Measurements from ENCODE around the gene CTRL. TPM values are rescaled to one million over a fixed set of nuclear protein-coding genes. Genes with fewer than 3 reads are reported as not detected.

Gene CTRL
- total and polyA plus RNA-seq, 4 donors: 0.09 to 5.0 (median 0.30) TPM

DNA sequence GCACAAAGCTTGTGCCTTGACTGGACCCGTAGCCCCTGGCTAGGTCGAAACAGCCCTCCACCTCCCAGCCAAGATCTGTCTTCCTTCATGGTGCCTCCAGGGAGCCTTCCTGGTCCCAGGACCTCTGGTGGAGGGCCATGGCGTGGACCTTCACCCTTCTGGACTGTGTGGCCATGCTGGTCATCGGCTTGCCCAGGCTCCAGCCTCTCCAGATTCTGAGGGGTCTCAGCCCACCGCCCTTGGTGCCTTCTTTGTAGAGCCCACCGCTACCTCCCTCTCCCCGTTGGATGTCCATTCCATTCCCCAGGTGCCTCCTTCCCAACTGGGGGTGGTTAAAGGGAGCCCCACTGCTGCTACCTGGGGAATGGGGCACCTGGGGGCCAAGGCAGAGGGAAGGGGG lies 3.5 kb downstream of the CTRL start (continued):
- TF ChIP-seq, protein P1, sequence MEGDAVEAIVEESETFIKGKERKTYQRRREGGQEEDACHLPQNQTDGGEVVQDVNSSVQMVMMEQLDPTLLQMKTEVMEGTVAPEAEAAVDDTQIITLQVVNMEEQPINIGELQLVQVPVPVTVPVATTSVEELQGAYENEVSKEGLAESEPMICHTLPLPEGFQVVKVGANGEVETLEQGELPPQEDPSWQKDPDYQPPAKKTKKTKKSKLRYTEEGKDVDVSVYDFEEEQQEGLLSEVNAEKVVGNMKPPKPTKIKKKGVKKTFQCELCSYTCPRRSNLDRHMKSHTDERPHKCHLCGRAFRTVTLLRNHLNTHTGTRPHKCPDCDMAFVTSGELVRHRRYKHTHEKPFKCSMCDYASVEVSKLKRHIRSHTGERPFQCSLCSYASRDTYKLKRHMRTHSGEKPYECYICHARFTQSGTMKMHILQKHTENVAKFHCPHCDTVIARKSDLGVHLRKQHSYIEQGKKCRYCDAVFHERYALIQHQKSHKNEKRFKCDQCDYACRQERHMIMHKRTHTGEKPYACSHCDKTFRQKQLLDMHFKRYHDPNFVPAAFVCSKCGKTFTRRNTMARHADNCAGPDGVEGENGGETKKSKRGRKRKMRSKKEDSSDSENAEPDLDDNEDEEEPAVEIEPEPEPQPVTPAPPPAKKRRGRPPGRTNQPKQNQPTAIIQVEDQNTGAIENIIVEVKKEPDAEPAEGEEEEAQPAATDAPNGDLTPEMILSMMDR (IDR thresholded peaks at IDR 0.05; ENCODE audit: low read depth, low read length, missing input control): no peak

DNA sequence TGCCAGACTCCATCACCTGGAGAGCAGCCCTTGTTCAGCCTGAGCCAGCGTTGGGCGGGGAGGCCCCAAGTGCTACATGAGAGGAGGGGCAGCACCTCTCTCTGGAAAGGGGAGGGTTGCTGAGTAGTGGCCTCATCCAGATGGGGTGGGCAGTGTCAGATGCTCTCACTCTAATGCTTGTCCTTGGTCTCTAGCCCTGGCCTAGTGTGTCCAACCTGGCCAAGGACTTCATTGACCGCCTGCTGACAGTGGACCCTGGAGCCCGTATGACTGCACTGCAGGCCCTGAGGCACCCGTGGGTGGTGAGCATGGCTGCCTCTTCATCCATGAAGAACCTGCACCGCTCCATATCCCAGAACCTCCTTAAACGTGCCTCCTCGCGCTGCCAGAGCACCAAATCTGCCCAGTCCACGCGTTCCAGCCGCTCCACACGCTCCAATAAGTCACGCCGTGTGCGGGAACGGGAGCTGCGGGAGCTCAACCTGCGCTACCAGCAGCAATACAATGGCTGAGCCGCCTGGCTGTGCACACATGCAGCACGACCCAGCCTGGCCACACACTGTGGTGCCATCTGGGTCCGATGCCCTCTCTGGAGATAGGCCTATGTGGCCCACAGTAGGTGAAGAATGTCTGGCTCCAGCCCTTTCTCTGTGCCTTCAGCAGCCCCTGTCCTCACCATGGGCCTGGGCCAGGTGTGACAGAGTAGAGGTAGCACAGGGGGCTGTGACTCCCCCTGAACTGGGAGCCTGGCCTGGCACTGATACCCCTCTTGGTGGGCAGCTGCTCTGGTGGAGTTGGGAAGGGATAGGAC lies 4.3 kb downstream of the CTRL start:
- H3K4me3 ChIP-seq (ENCODE audit: low read depth in 1 of 3, low read length in 3 of 3): no peak overlapping the region
- H3K9me3 ChIP-seq (ENCODE audit: control insufficient read depth in 4 of 4, low read length in 3 of 4): no peaks in the 10 kb centered on the region
- H3K4me1 ChIP-seq (ENCODE audit: control insufficient read depth in 4 of 4, insufficient read depth in 4 of 4, low read length in 3 of 4): peaks cover 0 to 3% (median 0%) of the 10 kb centered on the region in 4 donors
- peaks cover 3 to 33% (median 10%) of the 10 kb centered on the region in 4 donors for H3K36me3 ChIP-seq (ENCODE audit: control insufficient read depth in 4 of 4, insufficient read depth in 3 of 4, low read depth in 1 of 4, low read length in 3 of 4)
- H3K27me3 ChIP-seq (ENCODE audit: control insufficient read depth in 4 of 4, insufficient read depth in 4 of 4, low read length in 3 of 4): no peaks in the 10 kb centered on the region
- H3K9ac ChIP-seq (ENCODE audit: low read depth in 1 of 2, low read length in 2 of 2): no peak overlapping the region
- no peak for DNase-seq (ENCODE audit: low spot score)
- TF ChIP-seq, protein P2, sequence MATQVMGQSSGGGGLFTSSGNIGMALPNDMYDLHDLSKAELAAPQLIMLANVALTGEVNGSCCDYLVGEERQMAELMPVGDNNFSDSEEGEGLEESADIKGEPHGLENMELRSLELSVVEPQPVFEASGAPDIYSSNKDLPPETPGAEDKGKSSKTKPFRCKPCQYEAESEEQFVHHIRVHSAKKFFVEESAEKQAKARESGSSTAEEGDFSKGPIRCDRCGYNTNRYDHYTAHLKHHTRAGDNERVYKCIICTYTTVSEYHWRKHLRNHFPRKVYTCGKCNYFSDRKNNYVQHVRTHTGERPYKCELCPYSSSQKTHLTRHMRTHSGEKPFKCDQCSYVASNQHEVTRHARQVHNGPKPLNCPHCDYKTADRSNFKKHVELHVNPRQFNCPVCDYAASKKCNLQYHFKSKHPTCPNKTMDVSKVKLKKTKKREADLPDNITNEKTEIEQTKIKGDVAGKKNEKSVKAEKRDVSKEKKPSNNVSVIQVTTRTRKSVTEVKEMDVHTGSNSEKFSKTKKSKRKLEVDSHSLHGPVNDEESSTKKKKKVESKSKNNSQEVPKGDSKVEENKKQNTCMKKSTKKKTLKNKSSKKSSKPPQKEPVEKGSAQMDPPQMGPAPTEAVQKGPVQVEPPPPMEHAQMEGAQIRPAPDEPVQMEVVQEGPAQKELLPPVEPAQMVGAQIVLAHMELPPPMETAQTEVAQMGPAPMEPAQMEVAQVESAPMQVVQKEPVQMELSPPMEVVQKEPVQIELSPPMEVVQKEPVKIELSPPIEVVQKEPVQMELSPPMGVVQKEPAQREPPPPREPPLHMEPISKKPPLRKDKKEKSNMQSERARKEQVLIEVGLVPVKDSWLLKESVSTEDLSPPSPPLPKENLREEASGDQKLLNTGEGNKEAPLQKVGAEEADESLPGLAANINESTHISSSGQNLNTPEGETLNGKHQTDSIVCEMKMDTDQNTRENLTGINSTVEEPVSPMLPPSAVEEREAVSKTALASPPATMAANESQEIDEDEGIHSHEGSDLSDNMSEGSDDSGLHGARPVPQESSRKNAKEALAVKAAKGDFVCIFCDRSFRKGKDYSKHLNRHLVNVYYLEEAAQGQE (IDR thresholded peaks at IDR 0.05): no peak
- TF ChIP-seq FOXA2 (IDR thresholded peaks at IDR 0.05): no peak
- no peak for TF ChIP-seq JUND (IDR thresholded peaks at IDR 0.05)
- no peak for TF ChIP-seq GABPA (IDR thresholded peaks at IDR 0.05 in 1 of 2, conservative IDR thresholded peaks at IDR 0.05 in 1 of 2)
- no peak for TF ChIP-seq EGR1 (IDR thresholded peaks at IDR 0.05; ENCODE audit: low read depth in 2 of 2)
- TF ChIP-seq, protein P3, sequence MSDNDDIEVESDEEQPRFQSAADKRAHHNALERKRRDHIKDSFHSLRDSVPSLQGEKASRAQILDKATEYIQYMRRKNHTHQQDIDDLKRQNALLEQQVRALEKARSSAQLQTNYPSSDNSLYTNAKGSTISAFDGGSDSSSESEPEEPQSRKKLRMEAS (IDR thresholded peaks at IDR 0.05): no peak
- TF ChIP-seq, protein P4, sequence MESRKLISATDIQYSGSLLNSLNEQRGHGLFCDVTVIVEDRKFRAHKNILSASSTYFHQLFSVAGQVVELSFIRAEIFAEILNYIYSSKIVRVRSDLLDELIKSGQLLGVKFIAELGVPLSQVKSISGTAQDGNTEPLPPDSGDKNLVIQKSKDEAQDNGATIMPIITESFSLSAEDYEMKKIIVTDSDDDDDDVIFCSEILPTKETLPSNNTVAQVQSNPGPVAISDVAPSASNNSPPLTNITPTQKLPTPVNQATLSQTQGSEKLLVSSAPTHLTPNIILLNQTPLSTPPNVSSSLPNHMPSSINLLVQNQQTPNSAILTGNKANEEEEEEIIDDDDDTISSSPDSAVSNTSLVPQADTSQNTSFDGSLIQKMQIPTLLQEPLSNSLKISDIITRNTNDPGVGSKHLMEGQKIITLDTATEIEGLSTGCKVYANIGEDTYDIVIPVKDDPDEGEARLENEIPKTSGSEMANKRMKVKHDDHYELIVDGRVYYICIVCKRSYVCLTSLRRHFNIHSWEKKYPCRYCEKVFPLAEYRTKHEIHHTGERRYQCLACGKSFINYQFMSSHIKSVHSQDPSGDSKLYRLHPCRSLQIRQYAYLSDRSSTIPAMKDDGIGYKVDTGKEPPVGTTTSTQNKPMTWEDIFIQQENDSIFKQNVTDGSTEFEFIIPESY (IDR thresholded peaks at IDR 0.05): no peak
- no peak for TF ChIP-seq SP1 (IDR thresholded peaks at IDR 0.05)
- 90% methylated on average over 22 of the region's 22 CpGs for WGBS
- H3K27ac ChIP-seq (ENCODE audit: low read depth in 1 of 2, low read length in 2 of 2): no peak overlapping the region

DNA sequence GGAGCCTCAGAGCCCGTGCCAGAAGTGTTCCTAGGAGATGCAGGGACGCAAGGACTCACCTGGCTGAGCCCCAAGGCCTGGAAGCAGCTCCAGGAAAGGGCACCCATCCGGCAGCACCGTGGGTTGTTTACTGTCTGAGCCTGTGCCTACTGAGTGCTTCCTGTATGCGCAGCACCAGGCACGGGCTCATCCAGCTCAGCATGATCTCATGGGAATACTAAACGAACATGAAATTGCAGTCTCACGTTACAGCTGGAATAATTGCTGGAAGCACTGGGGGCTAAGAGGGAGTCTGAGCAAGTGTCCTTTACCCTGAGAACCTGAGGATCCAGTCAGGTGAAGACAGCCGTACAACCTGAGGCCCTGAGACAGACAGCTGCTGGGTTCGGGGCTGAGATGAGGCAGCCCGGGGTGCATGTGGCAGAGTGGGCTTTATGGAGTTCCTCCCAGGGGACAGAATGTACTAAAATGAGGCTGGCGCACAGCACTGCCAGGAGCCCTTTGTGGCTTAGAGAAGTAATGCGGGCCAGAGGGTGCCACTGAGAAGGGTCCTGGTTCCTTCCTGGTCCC lies 5.4 kb downstream of the CTRL start:
- H3K27me3 ChIP-seq (ENCODE audit: control insufficient read depth in 4 of 4, insufficient read depth in 4 of 4, low read length in 3 of 4): no peaks in the 10 kb centered on the region
- H3K4me1 ChIP-seq (ENCODE audit: control insufficient read depth in 4 of 4, insufficient read depth in 4 of 4, low read length in 3 of 4): peaks cover 0 to 3% (median 0%) of the 10 kb centered on the region in 4 donors
- no peak overlapping the region for H3K4me3 ChIP-seq (ENCODE audit: low read depth in 1 of 3, low read length in 3 of 3)
- peaks cover 3 to 31% (median 7%) of the 10 kb centered on the region in 4 donors for H3K36me3 ChIP-seq (ENCODE audit: control insufficient read depth in 4 of 4, insufficient read depth in 3 of 4, low read depth in 1 of 4, low read length in 3 of 4)
- no peak overlapping the region for H3K27ac ChIP-seq (ENCODE audit: low read depth in 1 of 2, low read length in 2 of 2)
- 66% methylated on average over 13 of the region's 13 CpGs for WGBS
- H3K9ac ChIP-seq (ENCODE audit: low read depth in 1 of 2, low read length in 2 of 2): no peak overlapping the region
- TF ChIP-seq JUND (IDR thresholded peaks at IDR 0.05): no peak
- TF ChIP-seq FOXA2 (IDR thresholded peaks at IDR 0.05): no peak
- TF ChIP-seq, protein P3 (IDR thresholded peaks at IDR 0.05): no peak
- no peak for TF ChIP-seq RXRA (IDR thresholded peaks at IDR 0.05)
- no peak for TF ChIP-seq SP1 (IDR thresholded peaks at IDR 0.05)
- TF ChIP-seq, protein P2 (IDR thresholded peaks at IDR 0.05): no peak
- TF ChIP-seq RAD21 (IDR thresholded peaks at IDR 0.05): no peak
- no peaks in the 10 kb centered on the region for H3K9me3 ChIP-seq (ENCODE audit: control insufficient read depth in 4 of 4, low read length in 3 of 4)
- no peak for DNase-seq (ENCODE audit: low spot score)
